ENCODE results near the gene CNGA2.

DNA sequence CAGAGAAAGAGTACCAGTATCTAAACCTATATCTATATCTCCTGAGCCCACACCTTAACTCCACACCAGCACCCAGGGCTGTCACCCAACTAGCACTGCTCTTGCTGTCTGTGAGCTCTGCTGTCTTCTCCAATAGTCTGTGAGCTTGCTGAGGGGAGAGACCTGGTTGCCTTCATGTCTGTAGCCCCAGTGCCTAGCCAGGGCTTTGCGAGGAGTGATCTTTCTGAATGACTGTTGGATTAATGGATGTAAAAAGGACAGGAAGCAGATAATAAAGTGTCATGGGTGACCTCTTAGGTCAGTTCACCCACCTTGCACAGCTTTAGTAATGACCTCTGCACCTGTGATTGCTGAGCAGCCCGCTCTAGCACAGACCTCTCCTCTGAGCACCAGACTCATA lies 30.5 kb downstream of the CNGA2 start:
- TF ChIP-seq, protein P1, sequence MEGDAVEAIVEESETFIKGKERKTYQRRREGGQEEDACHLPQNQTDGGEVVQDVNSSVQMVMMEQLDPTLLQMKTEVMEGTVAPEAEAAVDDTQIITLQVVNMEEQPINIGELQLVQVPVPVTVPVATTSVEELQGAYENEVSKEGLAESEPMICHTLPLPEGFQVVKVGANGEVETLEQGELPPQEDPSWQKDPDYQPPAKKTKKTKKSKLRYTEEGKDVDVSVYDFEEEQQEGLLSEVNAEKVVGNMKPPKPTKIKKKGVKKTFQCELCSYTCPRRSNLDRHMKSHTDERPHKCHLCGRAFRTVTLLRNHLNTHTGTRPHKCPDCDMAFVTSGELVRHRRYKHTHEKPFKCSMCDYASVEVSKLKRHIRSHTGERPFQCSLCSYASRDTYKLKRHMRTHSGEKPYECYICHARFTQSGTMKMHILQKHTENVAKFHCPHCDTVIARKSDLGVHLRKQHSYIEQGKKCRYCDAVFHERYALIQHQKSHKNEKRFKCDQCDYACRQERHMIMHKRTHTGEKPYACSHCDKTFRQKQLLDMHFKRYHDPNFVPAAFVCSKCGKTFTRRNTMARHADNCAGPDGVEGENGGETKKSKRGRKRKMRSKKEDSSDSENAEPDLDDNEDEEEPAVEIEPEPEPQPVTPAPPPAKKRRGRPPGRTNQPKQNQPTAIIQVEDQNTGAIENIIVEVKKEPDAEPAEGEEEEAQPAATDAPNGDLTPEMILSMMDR (IDR thresholded peaks at IDR 0.05): no peak
- no peak for TF ChIP-seq ZFX (IDR thresholded peaks at IDR 0.05; ENCODE audit: borderline replicate concordance)
